ENCODE data around the gene PLA2G6. TPM values are rescaled to one million over a fixed set of nuclear protein-coding genes. Genes with fewer than 3 reads are reported as not detected.
A peak's percentile ranks its signal among the peaks of the same experiment; 100 is the strongest.

The PLA2G6 gene
- total and polyA plus RNA-seq, 2 of the 13 experiments (the other 11 are each of a cell fraction or from before 2014, with no cell fraction given), result 4.8 to 11.5 TPM

DNA sequence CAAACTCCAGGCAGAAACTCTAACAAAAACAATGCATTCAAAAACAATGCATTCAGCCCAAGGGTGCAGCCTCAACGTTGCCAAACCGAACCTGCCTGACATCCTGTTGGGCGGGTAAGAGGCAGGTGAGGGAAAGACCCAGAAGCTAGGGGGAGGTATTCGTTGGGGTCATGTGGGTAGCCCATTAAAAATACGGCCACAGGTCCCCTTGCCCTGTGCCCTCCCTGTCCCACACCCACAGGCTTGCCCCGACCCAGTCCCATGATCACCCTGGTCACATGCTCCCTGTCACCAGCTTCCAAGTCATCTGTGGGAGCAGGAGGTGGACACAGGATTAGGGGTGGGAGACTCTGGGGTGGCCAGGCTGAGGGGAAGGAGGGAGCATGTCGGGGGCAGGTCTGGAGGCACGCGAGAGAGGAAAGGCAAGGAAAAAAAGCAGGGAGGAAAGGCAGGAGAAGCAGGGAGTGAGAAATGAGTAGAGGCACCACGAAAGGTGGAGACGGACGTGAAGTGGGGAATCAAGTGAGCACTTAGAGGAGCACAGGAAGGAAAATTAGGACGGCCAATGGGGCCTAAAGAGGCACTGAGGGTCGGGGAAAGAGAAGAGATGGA is 683 bp downstream of the PLA2G6 start (continued):
- TF ChIP-seq HNF4G (IDR thresholded peaks at IDR 0.05; ENCODE audit: borderline replicate concordance, low read depth, low read length) (no peak), HNF4G (CRISPR knock-in tag; IDR thresholded peaks at IDR 0.05; ENCODE audit: borderline replicate concordance, low read depth) (no peak), MLX (CRISPR knock-in tag; IDR thresholded peaks at IDR 0.05) (0 out of 2 replicates have a peak, but pooled peaks have one; percentile 13), POLR2AphosphoS5 (IDR thresholded peaks at IDR 0.05; ENCODE audit: low read depth, low read length) (peak; percentile 31; the same call in 1 of the 2 replicates), ATF7 (IDR thresholded peaks at IDR 0.05) (no peak), ATF7 (CRISPR knock-in tag; IDR thresholded peaks at IDR 0.05) (no peak), MEIS2 (CRISPR knock-in tag; IDR thresholded peaks at IDR 0.05) (no peak), SNAPC4 (CRISPR knock-in tag; IDR thresholded peaks at IDR 0.05) (no peak), ZNF558 (CRISPR knock-in tag; IDR thresholded peaks at IDR 0.05; ENCODE audit: borderline replicate concordance) (no peak), ZIK1 (CRISPR knock-in tag; IDR thresholded peaks at IDR 0.05; ENCODE audit: borderline replicate concordance, low read depth) (no peak), ZMYM4 (CRISPR knock-in tag; IDR thresholded peaks at IDR 0.05) (no peak), TFDP2 (CRISPR knock-in tag; IDR thresholded peaks at IDR 0.05) (no peak), ZNF737 (CRISPR knock-in tag; IDR thresholded peaks at IDR 0.05; ENCODE audit: borderline replicate concordance) (no peak), RFX5 (IDR thresholded peaks at IDR 0.05; ENCODE audit: low read depth, low read length) (no peak), ZNF160 (CRISPR knock-in tag; IDR thresholded peaks at IDR 0.05) (no peak), ZNF549 (CRISPR knock-in tag; IDR thresholded peaks at IDR 0.05) (no peak), HOXA3 (CRISPR knock-in tag; IDR thresholded peaks at IDR 0.05) (0 out of 2 replicates have a peak, but pooled peaks have one; percentile 20), ZNF253 (CRISPR knock-in tag; IDR thresholded peaks at IDR 0.05; ENCODE audit: borderline replicate concordance) (0 out of 2 replicates have a peak, but pooled peaks have one; percentile 28)
- TF ChIP-seq, protein P1, sequence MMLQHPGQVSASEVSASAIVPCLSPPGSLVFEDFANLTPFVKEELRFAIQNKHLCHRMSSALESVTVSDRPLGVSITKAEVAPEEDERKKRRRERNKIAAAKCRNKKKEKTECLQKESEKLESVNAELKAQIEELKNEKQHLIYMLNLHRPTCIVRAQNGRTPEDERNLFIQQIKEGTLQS (CRISPR knock-in tag; IDR thresholded peaks at IDR 0.05), result no peak
- TF ChIP-seq, protein P2, sequence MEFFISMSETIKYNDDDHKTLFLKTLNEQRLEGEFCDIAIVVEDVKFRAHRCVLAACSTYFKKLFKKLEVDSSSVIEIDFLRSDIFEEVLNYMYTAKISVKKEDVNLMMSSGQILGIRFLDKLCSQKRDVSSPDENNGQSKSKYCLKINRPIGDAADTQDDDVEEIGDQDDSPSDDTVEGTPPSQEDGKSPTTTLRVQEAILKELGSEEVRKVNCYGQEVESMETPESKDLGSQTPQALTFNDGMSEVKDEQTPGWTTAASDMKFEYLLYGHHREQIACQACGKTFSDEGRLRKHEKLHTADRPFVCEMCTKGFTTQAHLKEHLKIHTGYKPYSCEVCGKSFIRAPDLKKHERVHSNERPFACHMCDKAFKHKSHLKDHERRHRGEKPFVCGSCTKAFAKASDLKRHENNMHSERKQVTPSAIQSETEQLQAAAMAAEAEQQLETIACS (CRISPR knock-in tag; IDR thresholded peaks at IDR 0.05), result no peak
